ENCODE data around the gene PAM16. TPM values are rescaled to one million over a fixed set of nuclear protein-coding genes. Genes with fewer than 3 reads are reported as not detected.
A peak's percentile ranks its signal among the peaks of the same experiment; 100 is the strongest.

Gene PAM16
- total and polyA plus RNA-seq, 2 of the 8 experiments (the other 6 are each of a cell fraction or from before 2014, with no cell fraction given): 78.3 to 198 TPM

GRCh38 chr16:4293181-4293716 lies 57.9 kb downstream of the PAM16 start:
- H2BK12ac ChIP-seq (ENCODE audit: low read depth, low read length): 0 out of 2 replicates have a peak overlapping the region, but pooled peaks have one; percentile 99
- H2BK120ac ChIP-seq (replicated peaks; ENCODE audit: low read depth, low read length): peak overlapping the region; percentile 59
- TF ChIP-seq EZH2 (IDR thresholded peaks at IDR 0.05; ENCODE audit: low read depth, low read length, severe bottlenecking): no peak
- no peak for TF ChIP-seq SIX5 (IDR thresholded peaks at IDR 0.05; ENCODE audit: low read depth, low read length)
- TF ChIP-seq SP1 (IDR thresholded peaks at IDR 0.05; ENCODE audit: low read depth, low read length): no peak
- TF ChIP-seq KDM4A (IDR thresholded peaks at IDR 0.05; ENCODE audit: low read depth, low read length, severe bottlenecking): no peak
- TF ChIP-seq RFX5 (IDR thresholded peaks at IDR 0.05; ENCODE audit: borderline replicate concordance, low read depth, low read length): no peak
- no peak for TF ChIP-seq CBX8 (IDR thresholded peaks at IDR 0.05; ENCODE audit: borderline replicate concordance, low read depth, low read length)
- TF ChIP-seq BCL11A (IDR thresholded peaks at IDR 0.05; ENCODE audit: low read depth in 2 of 2, low read length in 2 of 2): no peak
- TF ChIP-seq GABPA (IDR thresholded peaks at IDR 0.05; ENCODE audit: borderline replicate concordance, insufficient read depth, low read length): no peak
- TF ChIP-seq SIN3A (conservative IDR thresholded peaks at IDR 0.05 in 1 of 2, IDR thresholded peaks at IDR 0.05 in 1 of 2; ENCODE audit: low read depth in 1 of 2, low read length in 2 of 2): no peak
- no peak for TF ChIP-seq KDM5A (IDR thresholded peaks at IDR 0.05; ENCODE audit: low read length)
- TF ChIP-seq CREB1 (IDR thresholded peaks at IDR 0.05): no peak
- H3K9ac ChIP-seq (replicated peaks in 1 of 4; ENCODE audit: extremely low read depth in 1 of 4, low read depth in 3 of 4, low read length in 3 of 4): peak overlapping the region in 2 of 4 experiments; percentile 14; a peak in 1 of 7 replicates
- no peak overlapping the region for H3K56ac ChIP-seq (replicated peaks; ENCODE audit: insufficient read length, low read depth, low read length)
- H3K36me3 ChIP-seq (ENCODE audit: control insufficient read depth in 2 of 4, insufficient read depth in 4 of 4, low read length in 3 of 4): no peaks in the 10 kb centered on the region
- POLR2A ChIA-PET (ENCODE audit: partially characterized antibody): interaction anchor here (0.9 to 25.6 kb wide), 8 partner anchors 9 to 100 kb away, joined by 3 to 403 read pairs (median 6); partner anchors contain the start of gene TFAP4
- H2BK20ac ChIP-seq (ENCODE audit: low read length): 0 out of 2 replicates have a peak overlapping the region, but pooled peaks have one; percentile 86
- no peak overlapping the region for H3K23ac ChIP-seq (ENCODE audit: insufficient read length)
- H4K20me1 ChIP-seq (replicated peaks in 1 of 2; ENCODE audit: control insufficient read depth in 1 of 2, insufficient read depth in 2 of 2, low read length in 2 of 2): peaks cover 0 to 2% of the 10 kb centered on the region in 2 experiments
- no peak overlapping the region for H2AFZ ChIP-seq (ENCODE audit: low read length)
- H2BK15ac ChIP-seq (ENCODE audit: low read length): 0 out of 2 replicates have a peak overlapping the region, but pooled peaks have one; percentile 20
- no peaks in the 10 kb centered on the region for H3K79me1 ChIP-seq (ENCODE audit: low read depth, low read length)
- H3K27ac ChIP-seq (ENCODE audit: low read depth, low read length): peak overlapping the region; percentile 3; the same call in 1 of the 2 replicates
- H3K4me1 ChIP-seq (replicated peaks in 1 of 4; ENCODE audit: control insufficient read depth in 3 of 4, insufficient read depth in 4 of 4, low read length in 3 of 4): peaks cover 7 to 23% (median 16%) of the 10 kb centered on the region in 4 experiments
- no peak overlapping the region for H3K4ac ChIP-seq (replicated peaks; ENCODE audit: insufficient read length, low read depth, low read length)
- H3K23me2 ChIP-seq (ENCODE audit: low read depth, low read length): peaks cover 3% of the 10 kb centered on the region
- peak overlapping the region; percentile 61 to 77 for H3K4me2 ChIP-seq (ENCODE audit: insufficient read depth in 1 of 2, low read depth in 2 of 2, low read length in 2 of 2)
- CTCF ChIA-PET (ENCODE audit: partially characterized antibody): interaction anchor here (0.7 to 12.0 kb wide), 11 partner anchors 6 to 54 kb away, joined by 3 to 300 read pairs (median 5); partner anchors contain the start of gene GLIS2
- peak overlapping the region; percentile 45; the same call in 1 of the 2 replicates for H2AK5ac ChIP-seq (ENCODE audit: low read depth, low read length)
- no peak for DNase-seq (ENCODE audit: low read depth in 1 of 2, low spot score in 2 of 2)
- H3K14ac ChIP-seq (ENCODE audit: insufficient read length): no peak overlapping the region
- no peaks in the 10 kb centered on the region for H3K27me3 ChIP-seq (replicated peaks in 1 of 4; ENCODE audit: control insufficient read depth in 3 of 4, extremely low read depth in 1 of 4, insufficient read depth in 3 of 4, low read length in 3 of 4)
- no peak overlapping the region for H4K8ac ChIP-seq (ENCODE audit: extremely low read depth, insufficient read depth, low read length)
- peak overlapping the region; percentile 52 for H4K91ac ChIP-seq (replicated peaks; ENCODE audit: insufficient read length, low read length)
- no peaks in the 10 kb centered on the region for H3K79me2 ChIP-seq (ENCODE audit: control insufficient read depth in 1 of 2, insufficient read depth in 2 of 2, low read length in 2 of 2)
- peak overlapping the region in 3 of 4 experiments; percentile 24 to 50 (median 34); a peak in 3 of 8 replicates for H3K4me3 ChIP-seq (ENCODE audit: extremely low read depth in 1 of 4, insufficient read depth in 2 of 4, low read depth in 3 of 4, low read length in 4 of 4)
- WGBS, 2 experiments (ENCODE audit: extremely low coverage in 1 of 2, insufficient coverage in 1 of 2, insufficient read length in 1 of 2, insufficient replicate concordance in 2 of 2, low coverage in 1 of 2, low lambda C conversion rate in 2 of 2, missing lambda C conversion rate in 1 of 2): 71% methylated on average over 14 of the region's 14 CpGs; no CpG with 5 or more reads in 1 of the 2 experiments
- H3K9me3 ChIP-seq (ENCODE audit: insufficient read depth in 2 of 2, low read depth in 1 of 2, low read length in 1 of 2): no peaks in the 10 kb centered on the region
- peak overlapping the region; percentile 94 for H2BK5ac ChIP-seq (ENCODE audit: low read depth, low read length)
- peak overlapping the region; percentile 87 for H3K18ac ChIP-seq (ENCODE audit: extremely low read depth, low read length)
- peak overlapping the region; percentile 16 for H4K5ac ChIP-seq (ENCODE audit: insufficient read length, low read depth, low read length)
- FAIRE-seq: peak; percentile 42
